BLaER1 treated with 17β-estradiol and CSF1 and Interleukin-3, amounts not matched to agents 10 nM and 100 nM (cell line): ENCODE results near the gene NLGN3.

Source experiments
- H3K27ac ChIP-seq, 11 experiments: shearing (Covaris generic); formaldehyde crosslinking; 2 replicates each; pipeline ENCODE4 v1.8.1; 2022
- H3K27me3 ChIP-seq, 11 experiments: shearing (Covaris generic); formaldehyde crosslinking; 2 replicates each; pipeline ENCODE4 v1.8.1; 2022
- H3K36me3 ChIP-seq, 11 experiments: shearing (Covaris generic); formaldehyde crosslinking; 2 replicates each; pipeline ENCODE4 v1.8.1; 2022
- H3K4me1 ChIP-seq, 10 experiments: shearing (Covaris generic); formaldehyde crosslinking; 2 replicates each; pipeline ENCODE4 v1.8.1; 2022
- H3K4me2 ChIP-seq, 11 experiments: shearing (Covaris generic); formaldehyde crosslinking; 2 replicates each; pipeline ENCODE4 v1.8.1; 2022
- H3K4me3 ChIP-seq, 10 experiments: shearing (Covaris generic); formaldehyde crosslinking; 2 replicates each; pipeline ENCODE4 v1.8.1; 2022
- H3K9ac ChIP-seq, 11 experiments: shearing (Covaris generic); formaldehyde crosslinking; 2 replicates each; pipeline ENCODE4 v1.8.1; 2022
- H3K9me3 ChIP-seq, 11 experiments: shearing (Covaris generic); formaldehyde crosslinking; replicated peaks in 1 of 11; 2 replicates each; pipeline ENCODE4 v1.8.1; 2022
- H4K20me1 ChIP-seq, 11 experiments: shearing (Covaris generic); formaldehyde crosslinking; 2 replicates each; pipeline ENCODE4 v1.8.1; 2022
- Cebpa-rat ChIP-seq, 11 experiments: shearing (Covaris generic); IDR thresholded peaks; 2 replicates each; pipeline ENCODE4 v1.8.1; 2022

Gene NLGN3

DNA sequence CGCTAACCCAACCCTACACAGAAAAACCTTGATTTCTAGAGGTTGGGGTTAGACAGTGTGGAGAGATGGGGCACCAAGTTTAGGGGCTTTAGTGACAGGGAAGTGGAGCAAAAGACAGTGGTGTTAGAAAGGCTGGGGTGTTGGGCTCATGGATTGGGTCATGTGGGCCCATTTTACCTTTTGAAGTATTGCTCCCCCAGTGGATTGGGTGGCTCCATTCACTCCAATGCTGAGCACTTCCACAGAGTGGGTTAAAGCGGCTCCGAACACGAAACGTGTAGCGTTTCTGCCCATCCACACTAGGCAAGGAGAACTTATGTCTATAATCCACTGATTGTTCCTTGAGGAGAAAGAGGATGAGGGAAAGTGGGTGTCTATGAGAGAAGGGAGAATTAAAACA is 35.6 kb upstream of the NLGN3 start:
- peaks cover 84 to 95% (median 89%) of the 10 kb centered on the region in 10 experiments for H3K4me1 ChIP-seq
- peak overlapping the region in 9 of 11 experiments; percentile 40 to 76 (median 63); a peak in 15 of 22 replicates for H3K9ac ChIP-seq
- H3K4me3 ChIP-seq = peak overlapping the region in 9 of 10 experiments; percentile 39 to 59 (median 51); a peak in 17 of 20 replicates

DNA sequence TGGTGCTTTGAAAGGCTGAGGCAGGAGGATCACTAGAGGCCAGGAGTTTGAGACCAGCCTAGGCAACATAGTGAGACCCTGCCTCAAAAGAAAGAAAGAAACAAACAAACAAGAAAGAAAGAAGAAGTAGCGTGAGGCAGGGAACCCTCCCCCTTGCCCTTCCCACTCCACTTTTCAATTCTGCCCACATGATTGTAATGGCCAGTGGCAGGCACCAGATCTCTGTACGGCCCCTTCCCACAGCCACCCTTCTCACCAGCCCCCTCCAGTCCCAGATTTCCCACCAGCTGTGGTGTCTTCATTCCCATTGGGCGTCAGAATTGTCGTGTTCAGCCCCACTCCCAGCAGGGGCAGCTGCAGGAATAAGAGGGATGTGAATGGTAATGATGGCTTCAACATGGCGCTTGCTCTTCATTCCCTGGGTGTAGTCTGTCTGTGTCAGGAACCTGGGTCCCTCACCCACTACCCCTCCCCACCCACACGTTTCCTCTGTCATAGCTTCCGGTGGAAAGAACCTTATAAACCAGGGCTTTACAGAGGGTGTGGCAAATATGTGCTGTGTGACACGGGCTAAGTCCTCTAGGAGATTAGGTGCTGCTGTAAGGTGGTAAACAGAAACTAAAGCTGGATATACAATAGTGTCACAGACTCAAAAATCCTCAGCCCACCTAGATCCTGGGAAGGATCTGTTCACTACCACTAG is 33.3 kb upstream of the NLGN3 start, which contains the start of gene IL2RG:
TSS of gene IL2RG (minus strand) at position 437 of the 703 bp plus-strand sequence. CDS start at position 399, 38 bp downstream.
- TF ChIP-seq Cebpa-rat (IDR thresholded peaks at IDR 0.05) = no peak
- Histone ChIP-seq H3K27ac (peak within 1 kb of the TSS; percentile 69 to 88 (median 84)), H3K9me3 (no peaks in the 10 kb centered on the region), H4K20me1 (peaks cover 0 to 4% (median 0%) of the 10 kb centered on the region in 11 experiments; a peak in 1 of 22 replicates), H3K27me3 (peaks cover 76 to 100% (median 94%) of the 10 kb centered on the region in 11 experiments), H3K9ac (peak within 1 kb of the TSS; percentile 61 to 77 (median 70); a peak in 21 of 22 replicates), H3K4me1 (peaks cover 63 to 72% (median 69%) of the 10 kb centered on the region in 10 experiments), H3K4me2 (peak within 1 kb of the TSS; percentile 49 to 84 (median 77)), H3K4me3 (peak within 1 kb of the TSS; percentile 4 to 68 (median 56)), H3K36me3 (no peaks in the 10 kb centered on the region)

More for the DNA sequence above, 35.6 kb upstream of the NLGN3 start:
- Histone ChIP-seq H3K36me3 (no peaks in the 10 kb centered on the region), H3K27me3 (peaks cover 80 to 100% (median 96%) of the 10 kb centered on the region in 11 experiments), H3K9me3 (no peaks in the 10 kb centered on the region), H3K27ac (peak overlapping the region in 9 of 11 experiments; percentile 62 to 88 (median 85); a peak in 18 of 22 replicates), H4K20me1 (peaks cover 0 to 4% (median 0%) of the 10 kb centered on the region in 11 experiments; a peak in 1 of 22 replicates), H3K4me2 (peak overlapping the region; percentile 49 to 84 (median 77))
- TF ChIP-seq Cebpa-rat (IDR thresholded peaks at IDR 0.05) = no peak

GRCh38 chrX:71111921-71112431 is 32.7 kb upstream of the NLGN3 start:
- Histone ChIP-seq H3K9me3 (no peaks in the 10 kb centered on the region), H3K36me3 (no peaks in the 10 kb centered on the region), H3K27ac (peak overlapping the region; percentile 69 to 88 (median 84)), H3K4me2 (peak overlapping the region; percentile 49 to 84 (median 77)), H3K27me3 (peaks cover 73 to 96% (median 88%) of the 10 kb centered on the region in 11 experiments), H3K4me1 (peaks cover 58 to 66% (median 62%) of the 10 kb centered on the region in 10 experiments), H3K4me3 (peak overlapping the region; percentile 4 to 68 (median 56); a peak in 19 of 20 replicates), H4K20me1 (peaks cover 0 to 4% (median 0%) of the 10 kb centered on the region in 11 experiments; a peak in 1 of 22 replicates), H3K9ac (peak overlapping the region; percentile 61 to 77 (median 70); a peak in 21 of 22 replicates)
- no peak for TF ChIP-seq Cebpa-rat (IDR thresholded peaks at IDR 0.05)

- peaks cover 13 to 30% (median 21%) of the 10 kb centered on the region in 11 experiments; a peak in 21 of 22 replicates for H3K36me3 ChIP-seq
- H3K4me1 ChIP-seq = peaks cover 21 to 39% (median 26%) of the 10 kb centered on the region in 10 experiments
- H3K9ac ChIP-seq = peak overlapping the region in 7 of 11 experiments; percentile 84 to 91 (median 88); a peak in 8 of 22 replicates
- peak overlapping the region in 1 of 10 experiments; percentile 69; a peak in 2 of 20 replicates for H3K4me3 ChIP-seq
- H4K20me1 ChIP-seq = peaks cover 0 to 5% (median 0%) of the 10 kb centered on the region in 11 experiments; a peak in 2 of 22 replicates
- peaks cover 41 to 78% (median 62%) of the 10 kb centered on the region in 11 experiments for H3K27me3 ChIP-seq
- TF ChIP-seq Cebpa-rat (IDR thresholded peaks at IDR 0.05) = no peak
- H3K9me3 ChIP-seq = no peaks in the 10 kb centered on the region; a peak in 2 of 22 replicates
- H3K4me2 ChIP-seq = peak overlapping the region; percentile 49 to 80 (median 73); a peak in 21 of 22 replicates
- H3K27ac ChIP-seq = peak overlapping the region in 1 of 11 experiments; percentile 88; a peak in 3 of 22 replicates
These were observed 27.3 kb upstream of the NLGN3 start for GRCh38 chrX:71117358-71117757.

GRCh38 chrX:71118032-71118984 is 26.3 kb upstream of the NLGN3 start, which contains the start of gene MED12:
Gene MED12 (plus strand): TSS chrX:71118596. CDS start chrX:71118755, 159 bp downstream.
- Histone ChIP-seq H3K27ac (peak within 1 kb of the TSS; percentile 80 to 92 (median 86)), H3K4me3 (peak within 1 kb of the TSS; percentile 58 to 77 (median 68)), H3K4me1 (peaks cover 11 to 29% (median 19%) of the 10 kb centered on the region in 10 experiments; a peak in 19 of 20 replicates), H3K36me3 (peaks cover 22 to 40% (median 30%) of the 10 kb centered on the region in 11 experiments), H3K9me3 (no peaks in the 10 kb centered on the region; a peak in 2 of 22 replicates), H3K4me2 (peak within 1 kb of the TSS; percentile 70 to 86 (median 81)), H4K20me1 (peaks cover 0 to 9% (median 0%) of the 10 kb centered on the region in 11 experiments; a peak in 4 of 22 replicates), H3K27me3 (peaks cover 42 to 78% (median 62%) of the 10 kb centered on the region in 11 experiments), H3K9ac (peak within 1 kb of the TSS; percentile 84 to 92 (median 88))
- no peak for TF ChIP-seq Cebpa-rat (IDR thresholded peaks at IDR 0.05)

GRCh38 chrX:71118985-71119535 is 25.6 kb upstream of the NLGN3 start:
- Histone ChIP-seq H3K9ac (peak overlapping the region; percentile 84 to 92 (median 88)), H3K4me1 (peaks cover 9 to 24% (median 19%) of the 10 kb centered on the region in 10 experiments; a peak in 19 of 20 replicates), H3K9me3 (no peaks in the 10 kb centered on the region; a peak in 2 of 22 replicates), H4K20me1 (peaks cover 0 to 9% (median 0%) of the 10 kb centered on the region in 11 experiments; a peak in 4 of 22 replicates), H3K27ac (peak overlapping the region; percentile 80 to 92 (median 86); a peak in 21 of 22 replicates), H3K4me3 (peak overlapping the region; percentile 58 to 77 (median 68)), H3K27me3 (peaks cover 42 to 78% (median 62%) of the 10 kb centered on the region in 11 experiments), H3K36me3 (peaks cover 30 to 47% (median 38%) of the 10 kb centered on the region in 11 experiments), H3K4me2 (peak overlapping the region; percentile 70 to 86 (median 81))
- TF ChIP-seq Cebpa-rat (IDR thresholded peaks at IDR 0.05) = no peak

DNA sequence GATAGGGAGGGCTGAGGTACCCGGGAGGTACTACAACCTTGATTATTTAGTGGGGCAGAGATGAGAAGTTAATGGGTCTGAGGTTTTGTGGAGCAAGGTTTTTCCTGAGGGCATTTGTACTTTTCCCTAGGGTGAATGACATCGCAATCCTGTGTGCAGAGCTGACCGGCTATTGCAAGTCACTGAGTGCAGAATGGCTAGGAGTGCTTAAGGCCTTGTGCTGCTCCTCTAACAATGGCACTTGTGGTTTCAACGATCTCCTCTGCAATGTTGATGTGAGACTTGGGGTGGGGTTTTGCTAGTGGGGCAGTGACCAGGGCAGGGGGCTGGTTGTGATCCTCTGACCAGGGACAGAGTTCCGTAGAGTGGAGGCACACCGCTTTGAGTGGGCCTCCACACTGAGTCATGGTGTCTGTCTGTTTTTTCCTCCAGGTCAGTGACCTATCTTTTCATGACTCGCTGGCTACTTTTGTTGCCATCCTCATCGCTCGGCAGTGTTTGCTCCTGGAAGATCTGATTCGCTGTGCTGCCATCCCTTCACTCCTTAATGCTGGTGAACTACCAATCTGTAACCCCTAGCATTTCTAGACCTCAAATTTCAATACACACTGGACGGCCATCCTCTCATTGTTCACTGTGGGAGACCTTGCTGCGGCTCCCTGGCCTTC is 16.3 kb upstream of the NLGN3 start:
- Histone ChIP-seq H3K9ac (0 out of 22 replicates have a peak overlapping the region, but pooled peaks of 1 of the 11 experiments have one; percentile 7), H3K4me3 (no peak overlapping the region), H3K27me3 (peaks cover 82 to 100% (median 95%) of the 10 kb centered on the region in 11 experiments), H3K4me1 (peaks cover 0 to 12% (median 0%) of the 10 kb centered on the region in 10 experiments; a peak in 5 of 20 replicates), H3K36me3 (peaks cover 68 to 94% (median 91%) of the 10 kb centered on the region in 11 experiments), H3K9me3 (no peaks in the 10 kb centered on the region), H3K4me2 (no peak overlapping the region), H4K20me1 (peaks cover 0 to 55% (median 5%) of the 10 kb centered on the region in 11 experiments; a peak in 10 of 22 replicates), H3K27ac (no peak overlapping the region)
- TF ChIP-seq Cebpa-rat (IDR thresholded peaks at IDR 0.05) = no peak
